Spleen (tissue), 11 donors: ENCODE results near the gene SORL1. TPM values are rescaled to one million over a fixed set of nuclear protein-coding genes. Genes with fewer than 3 reads are reported as not detected.
A peak's percentile ranks its signal among the peaks of the same experiment; 100 is the strongest.

Experiments used
- DNase-seq: peaks from one replicate; pipeline ENCODE4 v3.0.0-alpha.2; 2020
- H3K27ac ChIP-seq, 8 donors: fragments of 200-600 bp; sonication (generic) in 7 of 8; 1 replicate in 4 of 8; 2 replicates in 4 of 8; pipeline versions ENCODE4 v1.5.0 to v1.8.0; 2016 to 2021; ENCODE audit warnings: inconsistent platforms in 4 of 8, mild to moderate bottlenecking in 4 of 8, moderate library complexity in 1 of 8
- H3K27me3 ChIP-seq, 7 donors: fragments of 200-600 bp; sonication (generic) in 6 of 7; replicated peaks in 1 of 7; 1 replicate in 4 of 7; 2 replicates in 3 of 7; pipeline versions ENCODE4 v1.5.0 to v1.8.0; 2016 to 2021; ENCODE audit warnings: inconsistent platforms in 3 of 7, mild to moderate bottlenecking in 1 of 7
- H3K36me3 ChIP-seq, 6 donors: fragments of 200-600 bp; sonication (generic) in 5 of 6; 1 replicate in 4 of 6; 2 replicates in 2 of 6; pipeline versions ENCODE4 v1.5.0 to v1.8.0; 2016 to 2021; ENCODE audit warnings: inconsistent platforms in 2 of 6
- H3K4me1 ChIP-seq, 6 donors: fragments of 200-600 bp; sonication (generic) in 5 of 6; 1 replicate in 3 of 6; 2 replicates in 3 of 6; pipeline versions ENCODE4 v1.5.0 to v1.8.0; 2016 to 2021; ENCODE audit warnings: inconsistent platforms in 3 of 6
- H3K4me3 ChIP-seq, 8 donors: fragments of 200-600 bp; sonication (generic) in 7 of 8; 1 replicate in 4 of 8; 2 replicates in 4 of 8; pipeline versions ENCODE4 v1.5.0 to v1.8.0; 2016 to 2021; ENCODE audit warnings: inconsistent platforms in 4 of 8, mild to moderate bottlenecking in 4 of 8, moderate library complexity in 2 of 8
- H3K9me3 ChIP-seq, 8 donors: fragments of 200-600 bp; sonication (generic) in 7 of 8; 1 replicate in 4 of 8; 2 replicates in 4 of 8; pipeline versions ENCODE4 v1.5.0 to v1.8.0; 2016 to 2021; ENCODE audit warnings: inconsistent platforms in 4 of 8
- POLR2A ChIP-seq, 3 donors: fragments of 450-650 bp; IDR thresholded peaks; one replicate each; pipeline ENCODE4 v1.5.1; 2017; ENCODE audit warnings: antibody characterized with exemption in 3 of 3, mild to moderate bottlenecking in 1 of 3
- POLR2AphosphoS5 ChIP-seq, 3 donors: sonication (generic); formaldehyde crosslinking; IDR thresholded peaks; one replicate each; pipeline ENCODE4 v1.5.1; 2017; ENCODE audit warnings: antibody characterized with exemption in 3 of 3
- WGBS, 5 donors: extraction: QIAGEN DNeasy Blood & Tissue Kit in 3 of 5; methylation state at CpG; one replicate each; pipeline versions ENCODE4 v1.1.5 to v1.1.7; 2013 to 2018; 5-methylcytosine and 5-hydroxymethylcytosine counted together
- intact Hi-C: fragments of 100-400 bp; cut with DNase I; formaldehyde crosslinking; loops from one replicate; pipeline ENCODE4 v1.15.0; 2023; ENCODE audit warnings: low total_unique reads
- polyA plus RNA-seq, 3 donors: library from polyadenylated mRNA; stranded (reverse); fragments of 200-250 nt; gene quantifications; one replicate each; pipeline ENCODE4 v1.2.1, GENCODE V29; 2013
- total RNA-seq, 7 donors: library from RNA; depleted of rRNA in 3 of 7; stranded (reverse); fragments of >200 nt in 3 of 7; fragmentation: NEBNext Ultra II Directional in 4 of 7; extraction: Animal tissue kit (Norgen Biotek cat#: 25700) in 4 of 7; gene quantifications; one replicate each; pipeline versions ENCODE4 v1.1.0 to v1.2.1, GENCODE V29; 2016 to 2021
- TF ChIP-seq, protein P1 (sequence below), 11 experiments: fragments of 200-600 bp in 7 of 11; fragments of 450-650 bp in 4 of 11; sonication (generic) in 4 of 11; IDR thresholded peaks in 8 of 11; conservative IDR thresholded peaks in 3 of 11; 1 replicate in 7 of 11; 2 replicates in 4 of 11; pipeline versions ENCODE4 v1.4.0 to v1.8.0; 2016 to 2021; ENCODE audit warnings: antibody characterized with exemption in 11 of 11, inconsistent platforms in 4 of 11, mild to moderate bottlenecking in 1 of 11
- donor health status: healthy with polysubstance abuse.
- donor health status: DM: no; HTN: no; CAD: no; lungs with moderate emphysema.
- donor health status: DM: no; HTN: no; CAD: no.
- donor health status: Bipolar disorder and iron deficiency.
- donor health status: healthy.
- donor health status: DM: no; HTN: no; CAD: no.
- donor health status: DM: yes; HTN: yes; CAD: no.

SORL1 gene
- total and polyA plus RNA-seq, 10 donors, result 3.8 to 328 (median 148) TPM

DNA sequence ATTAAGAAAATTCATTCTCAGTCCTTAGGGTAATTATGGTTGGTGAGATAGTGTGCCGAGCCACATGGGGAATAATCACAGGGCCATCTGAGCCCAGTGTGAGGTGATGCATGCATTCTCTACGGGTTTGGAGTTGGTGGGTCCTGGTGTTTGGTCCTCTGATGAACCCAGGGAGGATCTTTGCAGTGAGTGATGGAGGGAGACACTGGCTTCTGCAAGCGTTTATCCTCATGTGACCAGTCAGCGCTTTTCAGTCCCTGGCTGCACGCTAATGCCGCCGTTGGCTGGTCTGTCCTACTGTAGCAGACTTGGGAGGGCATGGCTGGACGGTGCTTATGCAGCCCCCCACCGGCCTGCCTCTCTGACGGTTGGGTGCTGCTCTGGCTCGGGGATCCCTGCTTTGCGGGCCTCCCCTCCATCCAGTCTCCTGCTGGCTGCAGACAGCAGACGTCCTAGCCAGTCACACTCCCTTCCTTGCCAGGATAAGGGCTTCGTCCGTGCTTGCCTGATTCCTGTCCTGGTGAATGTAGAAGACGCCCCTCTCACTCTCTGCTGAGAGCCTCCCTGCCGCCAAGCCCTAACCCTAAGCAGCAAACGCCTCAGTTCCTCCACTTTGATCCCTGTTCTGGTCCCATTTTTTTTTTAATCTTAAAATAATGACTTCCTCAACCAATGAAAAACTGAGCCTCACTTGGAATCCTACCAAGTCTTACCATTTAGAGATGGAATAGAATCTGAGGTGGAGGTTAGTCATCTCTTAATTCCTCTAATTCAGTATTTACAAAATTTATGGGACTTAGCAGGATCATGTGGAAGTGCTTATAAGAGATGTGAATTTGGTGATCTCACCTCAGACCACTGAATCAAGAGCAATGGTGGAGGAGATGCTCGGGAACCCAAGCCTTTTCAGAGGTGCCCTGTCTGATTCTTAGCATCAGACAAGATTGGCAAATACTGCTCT lies 144.4 kb downstream of the SORL1 start:
- 83 to 95% (median 90%) methylated on average over 19 of the region's 19 CpGs for WGBS, 5 donors
- TF ChIP-seq POLR2A (IDR thresholded peaks at IDR 0.05) (no peak), POLR2AphosphoS5 (IDR thresholded peaks at IDR 0.05) (peak in 1 of 3 donors; percentile 46)
- TF ChIP-seq, protein P1, sequence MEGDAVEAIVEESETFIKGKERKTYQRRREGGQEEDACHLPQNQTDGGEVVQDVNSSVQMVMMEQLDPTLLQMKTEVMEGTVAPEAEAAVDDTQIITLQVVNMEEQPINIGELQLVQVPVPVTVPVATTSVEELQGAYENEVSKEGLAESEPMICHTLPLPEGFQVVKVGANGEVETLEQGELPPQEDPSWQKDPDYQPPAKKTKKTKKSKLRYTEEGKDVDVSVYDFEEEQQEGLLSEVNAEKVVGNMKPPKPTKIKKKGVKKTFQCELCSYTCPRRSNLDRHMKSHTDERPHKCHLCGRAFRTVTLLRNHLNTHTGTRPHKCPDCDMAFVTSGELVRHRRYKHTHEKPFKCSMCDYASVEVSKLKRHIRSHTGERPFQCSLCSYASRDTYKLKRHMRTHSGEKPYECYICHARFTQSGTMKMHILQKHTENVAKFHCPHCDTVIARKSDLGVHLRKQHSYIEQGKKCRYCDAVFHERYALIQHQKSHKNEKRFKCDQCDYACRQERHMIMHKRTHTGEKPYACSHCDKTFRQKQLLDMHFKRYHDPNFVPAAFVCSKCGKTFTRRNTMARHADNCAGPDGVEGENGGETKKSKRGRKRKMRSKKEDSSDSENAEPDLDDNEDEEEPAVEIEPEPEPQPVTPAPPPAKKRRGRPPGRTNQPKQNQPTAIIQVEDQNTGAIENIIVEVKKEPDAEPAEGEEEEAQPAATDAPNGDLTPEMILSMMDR (IDR thresholded peaks at IDR 0.05 in 8 of 11, conservative IDR thresholded peaks at IDR 0.05 in 3 of 11), result no peak
- DNase-seq, result no peak

DNA sequence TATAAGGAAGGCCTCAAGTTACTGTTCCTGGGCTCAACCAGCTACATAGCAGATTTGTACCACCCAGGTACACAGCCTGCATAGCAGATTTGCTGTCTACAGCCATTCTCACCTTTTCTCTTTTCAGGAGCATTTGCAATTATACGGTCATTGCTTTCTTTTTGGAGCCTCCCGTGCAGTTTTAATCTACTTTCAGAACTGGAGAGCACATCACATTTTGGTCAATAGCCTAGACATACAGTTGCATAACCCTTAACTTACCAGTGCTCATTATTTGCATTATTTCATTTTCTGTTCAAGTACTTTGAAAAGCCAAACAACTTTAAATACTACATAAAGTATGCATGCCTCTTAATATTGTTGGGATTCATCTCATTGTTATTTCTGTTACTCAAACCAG lies 151.2 kb downstream of the SORL1 start:
- H3K36me3 ChIP-seq, result peaks cover 0 to 94% (median 48%) of the 10 kb centered on the region in 6 donors
- no peak overlapping the region for H3K4me3 ChIP-seq
- H3K27ac ChIP-seq, result no peak overlapping the region
- 88 to 92% (median 91%) methylated on average over 2 of the region's 2 CpGs for WGBS, 5 donors
- H3K9me3 ChIP-seq, result no peaks in the 10 kb centered on the region
- TF ChIP-seq POLR2A (IDR thresholded peaks at IDR 0.05), result no peak
- TF ChIP-seq POLR2AphosphoS5 (IDR thresholded peaks at IDR 0.05), result no peak
- TF ChIP-seq, protein P1 (IDR thresholded peaks at IDR 0.05 in 8 of 11, conservative IDR thresholded peaks at IDR 0.05 in 3 of 11), result no peak
- intact Hi-C loops, result no loop called here
- no peaks in the 10 kb centered on the region for H3K27me3 ChIP-seq
- no peak for DNase-seq
- no peaks in the 10 kb centered on the region for H3K4me1 ChIP-seq

More for the DNA sequence above, 144.4 kb downstream of the SORL1 start:
- intact Hi-C loops, result no loop called here
- H3K27ac ChIP-seq, result no peak overlapping the region
- peaks cover 0 to 2% (median under 1%) of the 10 kb centered on the region in 6 donors for H3K4me1 ChIP-seq
- peaks cover 0 to 94% (median 55%) of the 10 kb centered on the region in 6 donors for H3K36me3 ChIP-seq
- H3K9me3 ChIP-seq, result no peaks in the 10 kb centered on the region
- H3K27me3 ChIP-seq, result no peaks in the 10 kb centered on the region
- H3K4me3 ChIP-seq, result no peak overlapping the region

DNA sequence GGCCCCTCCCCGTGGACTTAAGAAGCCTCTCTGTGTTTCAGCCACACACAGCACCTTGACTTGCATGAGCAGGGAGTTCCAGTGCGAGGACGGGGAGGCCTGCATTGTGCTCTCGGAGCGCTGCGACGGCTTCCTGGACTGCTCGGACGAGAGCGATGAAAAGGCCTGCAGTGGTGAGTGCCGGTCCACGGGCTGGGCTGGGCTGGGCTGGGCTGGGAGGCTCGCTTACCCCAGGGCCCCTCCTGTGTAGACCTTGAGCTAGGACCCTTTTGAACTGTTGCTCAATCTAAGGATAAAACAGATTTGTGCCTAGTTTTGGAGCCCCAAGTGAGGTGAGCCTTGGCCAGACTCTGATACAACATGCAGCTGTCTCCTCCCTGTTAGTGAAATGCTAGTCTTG lies 152.0 kb downstream of the SORL1 start:
- H3K4me1 ChIP-seq, result no peaks in the 10 kb centered on the region
- H3K9me3 ChIP-seq, result no peaks in the 10 kb centered on the region
- no peak overlapping the region for H3K27ac ChIP-seq
- no peaks in the 10 kb centered on the region for H3K27me3 ChIP-seq
- WGBS, 5 donors, result 92 to 98% (median 95%) methylated on average over 12 to 13 of the region's 13 CpGs
- peaks cover 0 to 94% (median 51%) of the 10 kb centered on the region in 6 donors for H3K36me3 ChIP-seq
- intact Hi-C loops, result no loop called here
- DNase-seq, result no peak
- H3K4me3 ChIP-seq, result no peak overlapping the region
- TF ChIP-seq POLR2AphosphoS5 (IDR thresholded peaks at IDR 0.05) (peak in 1 of 3 donors; percentile 46), POLR2A (IDR thresholded peaks at IDR 0.05) (no peak)
- TF ChIP-seq, protein P1 (IDR thresholded peaks at IDR 0.05 in 8 of 11, conservative IDR thresholded peaks at IDR 0.05 in 3 of 11), result no peak

DNA sequence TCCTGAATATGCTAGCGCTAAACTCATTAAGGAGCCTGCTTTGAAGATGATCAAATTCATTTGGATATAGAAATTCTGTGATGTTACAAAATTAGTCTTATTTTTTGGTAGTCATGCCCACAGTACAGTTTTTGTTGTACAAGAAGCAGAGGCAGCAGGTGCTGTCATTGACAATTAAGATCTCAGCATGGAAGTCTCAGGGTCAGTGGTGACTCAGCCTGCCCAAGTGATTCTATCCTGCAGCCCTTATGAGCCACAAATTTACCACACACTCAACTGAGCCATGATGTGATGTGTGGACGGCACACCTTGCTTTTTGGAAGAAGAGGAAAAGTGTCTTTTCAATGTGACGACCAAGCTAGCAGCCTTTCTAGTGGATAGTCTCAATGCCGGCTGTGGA lies 154.2 kb downstream of the SORL1 start:
- 93 to 98% (median 95%) methylated on average over 4 of the region's 4 CpGs for WGBS, 5 donors
- intact Hi-C loops, result no loop called here
- no peak for DNase-seq
- Histone ChIP-seq H3K9me3 (no peaks in the 10 kb centered on the region), H3K36me3 (peaks cover 0 to 100% (median 66%) of the 10 kb centered on the region in 6 donors), H3K27me3 (no peaks in the 10 kb centered on the region), H3K4me3 (no peak overlapping the region), H3K4me1 (no peaks in the 10 kb centered on the region), H3K27ac (no peak overlapping the region)
- TF ChIP-seq, protein P1 (IDR thresholded peaks at IDR 0.05 in 8 of 11, conservative IDR thresholded peaks at IDR 0.05 in 3 of 11), result no peak
- no peak for TF ChIP-seq POLR2A (IDR thresholded peaks at IDR 0.05)
- TF ChIP-seq POLR2AphosphoS5 (IDR thresholded peaks at IDR 0.05), result no peak
